K562 (cell line): ENCODE measurements around the gene SDSL. TPM values are rescaled to one million over a fixed set of nuclear protein-coding genes. Genes with fewer than 3 reads are reported as not detected.

ENCODE experiments used
- ATAC-seq: fragments of 200-7000 bp; cut with Tn5 transposase; 3 replicates; pipeline ENCODE4 v1.9.1; 2020; ENCODE audit warnings: moderate library complexity
- BruUV-seq: library from RNA; stranded (reverse); fragments of 400-500 nt; replicated peaks from 2 replicates; lab custom pipeline; 2021; lab: Mats Ljungman, UMichigan
- CTCF ChIA-PET: fragments of 300-600 bp; formaldehyde crosslinking; extraction: SDS; loops from one replicate; lab custom pipeline; 2021; ENCODE audit warnings: low intra/inter-chr PET ratio; lab: Yijun Ruan, JAX
- POLR2A ChIA-PET: fragments of 300-600, 350-650 bp; sonication (Branson Sonifier 250); formaldehyde crosslinking; extraction: SDS; loops from one replicate; lab custom pipeline; 2021; ENCODE audit warnings: antibody characterized with exemption, inconsistent platforms; lab: Yijun Ruan, JAX
- DNase-seq, 4 experiments: peaks; one replicate each; pipeline versions ENCODE4 v3.0.0 to v3.0.0-alpha.2; 2011 to 2018; ENCODE audit warnings: low spot score in 3 of 4, mixed read lengths in 3 of 4; ENCODE audit errors: extremely low read depth in 1 of 4
- FAIRE-seq: peaks from 2 replicates; lab custom pipeline; 2011; peaks lifted over from hg19 to GRCh38; lab: Jason Lieb, UNC
- H2AFZ ChIP-seq: 2 replicates; pipeline ENCODE4 v1.6.0; 2011; ENCODE audit warnings: low read depth, low read length, control low read depth, inconsistent platforms
- H3K27ac ChIP-seq: fragments of 200-600 bp; 3 replicates; pipeline ENCODE4 v1.8.0; 2011; ENCODE audit warnings: low read depth, mild to moderate bottlenecking, control low read depth, inconsistent platforms, low read length, moderate library complexity, mixed read lengths; ENCODE audit errors: extremely low read depth
- H3K27me3 ChIP-seq, 2 experiments: fragments of 300-600 bp in 1 of 2; 2 replicates in 1 of 2; 3 replicates in 1 of 2; pipeline versions ENCODE4 v1.6.0 to v1.8.0; 2011; ENCODE audit warnings: inconsistent platforms in 2 of 2, low read length in 2 of 2, mild to moderate bottlenecking in 1 of 2, mixed read lengths in 1 of 2, moderate library complexity in 1 of 2; ENCODE audit not compliant: control insufficient read depth in 2 of 2, insufficient read depth in 2 of 2
- H3K36me3 ChIP-seq: fragments of 300-600 bp; 3 replicates; pipeline ENCODE4 v1.8.0; 2011; ENCODE audit warnings: mild to moderate bottlenecking, low read length, inconsistent platforms; ENCODE audit not compliant: control insufficient read depth, insufficient read depth
- H3K4me1 ChIP-seq, 2 experiments: fragments of 200-600 bp in 1 of 2; replicated peaks in 1 of 2; 2 replicates in 1 of 2; 3 replicates in 1 of 2; pipeline versions ENCODE4 v1.5.1 to v1.8.0; 2011; ENCODE audit warnings: inconsistent platforms in 2 of 2, low read length in 2 of 2, mild to moderate bottlenecking in 1 of 2, mixed read lengths in 1 of 2, moderate library complexity in 1 of 2; ENCODE audit not compliant: control insufficient read depth in 2 of 2, insufficient read depth in 2 of 2
- H3K4me2 ChIP-seq: 2 replicates; pipeline ENCODE4 v1.6.1; 2011; ENCODE audit warnings: low read length, control low read depth, inconsistent platforms, mixed read lengths; ENCODE audit not compliant: insufficient read depth
- H3K4me3 ChIP-seq: fragments of 200-600 bp; sonication (generic), shearing (Covaris generic); 2 replicates; pipeline ENCODE4 v1.5.1; 2016; ENCODE audit warnings: control low read depth, inconsistent platforms
- H3K79me2 ChIP-seq: fragments of 200-600 bp; 3 replicates; pipeline ENCODE4 v1.8.0; 2011; ENCODE audit warnings: low read length, inconsistent platforms; ENCODE audit not compliant: control insufficient read depth, insufficient read depth
- H3K9ac ChIP-seq, 2 experiments: 2 replicates each; pipeline versions ENCODE4 v1.6.0 to v1.6.1; 2011; ENCODE audit warnings: low read depth in 2 of 2, low read length in 2 of 2, control low read depth in 1 of 2, inconsistent platforms in 1 of 2, mild to moderate bottlenecking in 1 of 2, mixed read lengths in 1 of 2; ENCODE audit not compliant: insufficient read depth in 1 of 2
- H3K9me1 ChIP-seq: one replicate; pipeline ENCODE4 v1.6.0; 2011; ENCODE audit warnings: inconsistent platforms, mild to moderate bottlenecking, low read length, moderate library complexity; ENCODE audit not compliant: control insufficient read depth, insufficient read depth
- H3K9me3 ChIP-seq: replicated peaks from 2 replicates; pipeline ENCODE4 v1.5.1; 2011; ENCODE audit warnings: low read depth, low read length, inconsistent platforms; ENCODE audit not compliant: control insufficient read depth, insufficient read depth
- H4K20me1 ChIP-seq: replicated peaks from 2 replicates; pipeline ENCODE4 v1.6.1; 2011; ENCODE audit warnings: low read length, inconsistent platforms, mixed read lengths; ENCODE audit not compliant: control insufficient read depth, insufficient read depth
- CHAMP1 ChIP-seq: fragments of 450-650 bp; IDR thresholded peaks from 2 replicates; pipeline ENCODE4 v1.6.1; 2016; ENCODE audit warnings: mild to moderate bottlenecking
- in situ Hi-C: fragments of 300-500 bp; cut with MboI; formaldehyde crosslinking; loops from 4 replicates; pipeline ENCODE4 v1.15.0; 2018; ENCODE audit warnings: inconsistent platforms, mixed read lengths
- intact Hi-C: fragments of 100-400 bp; cut with micrococcal nuclease; formaldehyde crosslinking; loops from 2 replicates; pipeline ENCODE4 v1.14.2; 2022
- polyA plus RNA-seq, 8 experiments: library from polyadenylated mRNA; depleted of rRNA in 4 of 8; stranded (reverse) in 5 of 8; unstranded in 3 of 8; fragments of >200 nt; fragmentation: Nextera tagmentation in 2 of 8; fragmentation: Illumina TruSeq in 1 of 8; extraction: Ambion mirVana in 2 of 8; extraction: Trizol in 1 of 8; gene quantifications; 2 replicates each; pipeline versions ENCODE4 v1.2.1 to v1.2.3, GENCODE V29; 2011 to 2014; ENCODE audit warnings: inconsistent platforms in 1 of 8, missing spikeins in 1 of 8
- total RNA-seq, 7 experiments: library from RNA; depleted of rRNA in 6 of 7; stranded (reverse); fragments of >200 nt in 6 of 7; fragmentation: Illumina TruSeq in 2 of 7; extraction: Trizol in 2 of 7; gene quantifications; 2 replicates each; pipeline versions ENCODE4 v1.2.1 to v1.2.3, GENCODE V29; 2011 to 2021; ENCODE audit warnings: low replicate concordance in 1 of 7
- TF ChIP-seq, protein P1 (sequence below): IDR thresholded peaks from 2 replicates; pipeline ENCODE4 v1.6.1; 2016; ENCODE audit warnings: missing genetic modification characterization, missing compliant biosample characterization

The SDSL gene
- total and polyA plus RNA-seq, 9 of the 15 experiments (the other 6 are each of a cell fraction or from before 2014, with no cell fraction given), result 0.31 to 11.0 (median 7.4) TPM

- Histone ChIP-seq H3K9ac (no peak overlapping the region), H3K27ac (no peak overlapping the region), H3K4me2 (no peak overlapping the region), H4K20me1 (no peaks in the 10 kb centered on the region), H3K27me3 (peaks cover 0 to 8% of the 10 kb centered on the region in 2 experiments; a peak in 1 of 5 replicates), H3K4me1 (peaks cover 0 to 15% of the 10 kb centered on the region in 2 experiments; a peak in 2 of 5 replicates), H3K36me3 (no peaks in the 10 kb centered on the region), H2AFZ (no peak overlapping the region), H3K9me3 (no peaks in the 10 kb centered on the region), H3K9me1 (no peaks in the 10 kb centered on the region), H3K4me3 (no peak overlapping the region), H3K79me2 (no peaks in the 10 kb centered on the region)
- no peak for ATAC-seq
- FAIRE-seq, result no peak
- no peak for DNase-seq
- BruUV-seq, result no TSS peak
- intact Hi-C loops (no loop called here), in situ Hi-C loops (no loop called here)
- no peak for TF ChIP-seq CHAMP1
- TF ChIP-seq, protein P1, sequence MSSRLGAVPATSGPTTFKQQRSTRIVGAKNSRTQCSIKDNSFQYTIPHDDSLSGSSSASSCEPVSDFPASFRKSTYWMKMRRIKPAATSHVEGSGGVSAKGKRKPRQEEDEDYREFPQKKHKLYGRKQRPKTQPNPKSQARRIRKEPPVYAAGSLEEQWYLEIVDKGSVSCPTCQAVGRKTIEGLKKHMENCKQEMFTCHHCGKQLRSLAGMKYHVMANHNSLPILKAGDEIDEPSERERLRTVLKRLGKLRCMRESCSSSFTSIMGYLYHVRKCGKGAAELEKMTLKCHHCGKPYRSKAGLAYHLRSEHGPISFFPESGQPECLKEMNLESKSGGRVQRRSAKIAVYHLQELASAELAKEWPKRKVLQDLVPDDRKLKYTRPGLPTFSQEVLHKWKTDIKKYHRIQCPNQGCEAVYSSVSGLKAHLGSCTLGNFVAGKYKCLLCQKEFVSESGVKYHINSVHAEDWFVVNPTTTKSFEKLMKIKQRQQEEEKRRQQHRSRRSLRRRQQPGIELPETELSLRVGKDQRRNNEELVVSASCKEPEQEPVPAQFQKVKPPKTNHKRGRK (tag), result peak; percentile 91
- CTCF ChIA-PET, result no interaction called here
- POLR2A ChIA-PET, result interaction anchor here (0.7 kb wide), 1 partner anchor 217 kb away, joined by 3 read pairs; no protein-coding TSS in a partner anchor
Measured at GRCh38 chr12:113396200-113396599, 26.0 kb upstream of the SDSL start.
